Measurements from ENCODE around the gene MAN1B1.
"Not testable (repeated sequence)": the region's sequence is repeated elsewhere in the genome, so short reads cannot be mapped to it uniquely, and the experiment has no call there.

MAN1B1 gene

DNA sequence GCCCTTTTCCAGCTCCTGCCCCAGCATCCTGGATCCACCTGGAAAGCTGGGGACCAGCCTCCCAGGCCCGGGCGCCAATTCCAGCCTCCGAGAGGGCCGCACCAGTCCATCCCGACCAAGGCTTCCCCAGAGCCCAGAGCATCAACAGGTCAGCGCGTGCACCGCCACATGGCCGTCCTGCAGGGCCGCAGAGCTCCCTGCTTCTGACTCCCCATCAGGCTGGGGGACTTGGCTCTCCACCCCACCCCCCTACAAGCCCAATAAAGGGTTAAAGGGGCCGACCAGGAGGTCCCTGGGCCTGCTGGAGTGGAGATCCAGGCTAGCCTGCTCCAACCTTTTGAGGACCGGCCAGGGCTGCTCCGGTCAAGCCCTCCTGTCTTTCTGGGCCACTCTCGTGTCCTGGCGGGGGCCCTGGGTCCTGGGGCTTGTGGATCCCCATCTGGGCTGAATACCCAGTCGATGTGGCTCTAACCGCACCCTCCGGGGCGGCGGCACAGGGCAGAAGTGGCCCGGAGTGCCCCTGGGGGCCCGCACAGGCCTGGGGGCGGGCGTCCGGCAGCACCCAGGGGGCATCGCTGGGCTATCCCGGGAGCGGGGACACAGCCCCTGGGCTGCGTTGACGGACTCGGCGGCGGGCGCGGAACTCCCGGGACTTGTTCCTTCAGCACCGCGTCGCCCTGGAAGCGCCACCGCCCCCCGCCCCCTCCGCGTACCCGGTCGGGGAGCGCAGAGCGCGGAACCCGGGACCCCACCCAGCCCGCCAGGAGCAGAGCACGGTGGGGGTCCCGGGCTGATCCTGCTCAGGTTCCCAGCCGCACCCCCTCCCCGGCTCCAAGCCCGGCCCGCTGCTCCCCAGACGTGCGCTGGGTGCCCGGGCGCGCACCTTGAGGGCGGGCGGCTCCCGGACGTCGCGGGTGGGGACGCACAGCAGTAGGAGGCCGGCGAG lies 33.5 kb upstream of the MAN1B1 start:
- DNase-seq: no peak

DNA sequence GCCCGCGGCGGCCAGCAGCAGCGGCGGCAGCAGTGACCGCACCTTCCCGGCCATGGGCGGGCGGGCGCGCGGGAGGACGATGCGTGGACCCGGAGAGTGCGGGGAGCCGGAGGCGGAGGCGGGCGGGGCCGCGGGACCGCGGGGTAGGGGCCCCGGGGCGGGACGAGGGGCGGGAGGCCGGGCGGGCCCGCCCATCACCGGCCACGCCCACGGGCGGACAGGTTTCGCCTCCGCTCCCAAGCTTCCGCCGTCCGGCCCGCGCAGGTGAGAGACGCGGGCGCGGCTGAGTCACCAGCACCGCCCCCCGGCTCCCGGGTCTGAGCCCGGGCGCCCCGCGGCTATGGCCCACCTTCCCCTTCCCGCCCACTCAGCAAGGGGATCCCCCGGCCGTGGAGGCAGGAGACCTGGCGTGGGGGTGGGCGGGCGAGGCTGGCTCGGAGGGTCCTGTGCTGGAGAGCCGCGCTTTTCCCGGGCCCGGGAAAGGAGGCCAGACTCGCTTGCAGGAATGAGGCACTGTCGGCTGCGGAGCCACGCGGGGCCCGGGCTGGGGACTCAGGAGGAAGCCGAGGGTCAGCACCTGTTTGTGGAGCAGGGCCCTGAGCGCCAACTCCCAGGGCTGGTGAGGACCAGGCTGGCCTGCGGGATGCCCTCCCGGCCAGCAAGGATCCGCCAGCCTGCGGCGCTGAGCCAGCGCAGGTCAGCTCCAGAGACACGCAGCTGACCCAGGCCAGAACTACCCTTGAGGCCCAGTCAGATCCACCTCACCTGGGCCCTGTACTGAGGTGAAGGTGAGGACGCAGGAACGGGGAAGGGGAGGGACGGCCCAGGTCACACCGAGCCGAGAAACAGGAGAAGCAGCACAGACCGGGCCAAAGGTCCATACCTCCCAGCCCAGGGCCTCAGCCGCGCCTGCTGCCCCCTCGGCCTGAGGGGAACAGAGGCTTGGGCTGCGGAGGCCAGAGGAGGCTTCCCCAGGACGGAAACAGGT lies 32.5 kb upstream of the MAN1B1 start, which contains the start of gene ENTPD2:
TSS of gene ENTPD2 (minus strand) at position 118 of the 988 bp plus-strand sequence. CDS start at position 54, 64 bp downstream.
- no peak for DNase-seq

DNA sequence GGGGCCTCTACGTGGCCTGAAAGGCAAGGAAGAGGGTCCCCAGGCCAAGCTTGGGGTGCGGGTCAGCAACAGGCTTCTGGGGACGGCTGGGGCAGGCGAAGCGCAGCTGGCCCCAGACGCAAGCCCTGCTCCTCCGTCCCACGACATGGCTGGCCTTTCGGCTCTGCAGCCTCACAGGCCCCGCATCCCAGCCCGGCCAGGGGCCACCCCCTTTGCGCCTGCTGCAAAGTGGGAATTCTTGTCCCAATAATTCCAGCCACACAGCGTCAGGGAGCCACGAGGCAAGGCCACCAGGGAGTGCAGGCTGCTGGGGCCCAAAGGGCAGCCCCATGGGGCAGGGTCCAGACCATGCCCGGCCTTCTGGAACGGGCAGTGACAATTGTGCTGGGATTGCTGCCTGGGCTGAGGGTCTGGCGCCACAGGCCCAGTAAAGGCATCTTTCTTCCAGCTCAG lies 31.8 kb upstream of the MAN1B1 start:
- DNase-seq: no peak

DNA sequence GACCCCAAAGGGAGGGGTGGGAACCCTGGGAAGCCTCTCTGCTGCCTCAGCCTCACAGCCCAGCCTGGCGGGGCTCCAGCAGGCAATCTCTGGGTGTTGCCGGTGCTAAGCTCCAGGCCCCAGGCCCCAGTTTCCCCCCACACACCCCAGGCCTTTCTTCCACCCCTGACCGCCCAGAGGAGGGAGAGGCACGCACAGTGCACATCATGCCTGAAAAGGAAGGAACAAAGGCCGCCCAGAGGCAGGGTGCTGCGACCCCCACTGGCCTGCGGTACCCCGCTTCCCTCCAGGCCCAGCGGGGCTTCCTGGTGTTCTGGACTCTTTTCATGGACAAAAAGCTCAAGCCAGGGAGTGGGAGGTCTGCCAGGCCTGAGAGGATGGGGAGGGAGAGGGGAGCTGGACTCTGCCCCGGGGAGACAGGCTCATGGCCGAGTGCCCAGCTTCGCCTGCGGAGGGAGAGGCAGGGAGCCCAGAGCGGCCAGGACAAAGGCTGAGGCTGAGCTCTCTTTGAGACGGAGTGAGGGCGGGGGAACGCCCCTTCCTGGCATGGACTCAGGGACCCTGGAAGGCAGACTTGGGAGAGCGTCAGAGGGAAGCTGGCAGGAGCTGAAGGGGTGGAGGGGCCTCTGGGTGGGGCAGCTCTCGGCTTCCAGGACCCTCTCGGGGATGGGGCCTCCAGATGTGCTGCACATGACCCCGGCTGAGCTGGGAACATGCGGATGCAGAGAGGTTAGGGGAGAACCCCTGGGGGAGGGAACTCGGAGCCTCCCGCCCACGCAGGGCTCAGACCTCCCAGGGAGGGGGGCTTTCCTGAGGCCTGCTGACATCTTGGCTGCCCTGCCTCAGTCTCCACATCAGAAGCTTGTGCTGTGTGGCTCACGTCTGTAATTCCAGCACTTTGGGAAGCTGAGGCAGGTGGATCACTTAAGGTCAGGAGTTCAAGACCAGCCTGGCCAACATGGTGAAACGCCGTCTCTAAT lies 31.1 kb upstream of the MAN1B1 start:
- no peak for DNase-seq

DNA sequence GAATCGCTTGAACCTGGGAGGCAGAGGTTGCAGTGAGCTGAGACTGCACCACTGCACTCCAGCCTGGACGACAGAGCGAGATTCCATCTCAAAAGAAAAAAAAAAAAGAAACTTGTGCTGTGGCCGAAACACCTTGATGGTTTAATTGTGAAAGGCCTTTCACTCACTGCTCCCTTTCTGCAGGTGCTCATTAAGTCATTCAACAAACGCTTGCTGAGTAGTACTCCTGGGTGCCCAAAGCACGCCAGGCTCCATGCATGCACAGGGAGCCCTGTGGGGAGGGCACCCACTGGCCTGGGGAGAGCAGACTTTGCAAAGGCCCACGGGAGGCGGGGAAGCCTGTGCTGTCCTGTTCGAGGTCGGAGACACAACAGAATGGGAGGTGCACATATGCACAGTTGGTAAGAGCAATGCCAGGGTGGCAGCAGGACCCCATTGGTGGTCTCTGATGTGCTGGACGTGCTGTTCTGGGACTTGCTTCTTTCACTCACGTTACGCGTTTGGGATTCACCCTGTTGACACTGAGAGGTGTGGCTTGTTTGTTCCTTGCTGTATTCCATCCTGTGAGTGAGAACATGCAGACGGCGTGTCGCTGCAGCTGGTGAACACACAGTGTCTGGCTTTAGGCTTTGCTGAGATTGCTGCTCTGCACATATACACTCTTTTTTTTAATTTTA lies 29.9 kb upstream of the MAN1B1 start:
- DNase-seq: no peak

DNA sequence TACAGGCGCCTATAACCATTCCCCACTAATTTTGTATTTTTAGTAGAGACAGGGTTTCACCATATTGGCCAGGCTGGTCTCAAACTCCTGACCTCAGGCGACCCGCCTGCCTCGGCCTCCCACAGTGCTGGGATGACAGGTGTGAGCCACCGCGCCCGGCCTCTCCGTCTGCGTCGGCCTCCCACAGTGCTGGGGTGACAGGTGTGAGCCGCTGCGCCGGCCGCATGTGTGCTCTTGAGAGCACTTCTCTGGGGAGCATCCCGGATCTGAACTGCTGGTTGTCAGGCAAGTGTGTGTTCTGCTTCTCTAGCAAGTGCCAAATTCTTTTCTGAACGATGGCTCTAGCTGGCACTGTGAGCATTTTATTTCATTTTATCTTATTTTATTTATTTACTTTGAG lies 29.2 kb upstream of the MAN1B1 start:
- DNase-seq: no peak

DNA sequence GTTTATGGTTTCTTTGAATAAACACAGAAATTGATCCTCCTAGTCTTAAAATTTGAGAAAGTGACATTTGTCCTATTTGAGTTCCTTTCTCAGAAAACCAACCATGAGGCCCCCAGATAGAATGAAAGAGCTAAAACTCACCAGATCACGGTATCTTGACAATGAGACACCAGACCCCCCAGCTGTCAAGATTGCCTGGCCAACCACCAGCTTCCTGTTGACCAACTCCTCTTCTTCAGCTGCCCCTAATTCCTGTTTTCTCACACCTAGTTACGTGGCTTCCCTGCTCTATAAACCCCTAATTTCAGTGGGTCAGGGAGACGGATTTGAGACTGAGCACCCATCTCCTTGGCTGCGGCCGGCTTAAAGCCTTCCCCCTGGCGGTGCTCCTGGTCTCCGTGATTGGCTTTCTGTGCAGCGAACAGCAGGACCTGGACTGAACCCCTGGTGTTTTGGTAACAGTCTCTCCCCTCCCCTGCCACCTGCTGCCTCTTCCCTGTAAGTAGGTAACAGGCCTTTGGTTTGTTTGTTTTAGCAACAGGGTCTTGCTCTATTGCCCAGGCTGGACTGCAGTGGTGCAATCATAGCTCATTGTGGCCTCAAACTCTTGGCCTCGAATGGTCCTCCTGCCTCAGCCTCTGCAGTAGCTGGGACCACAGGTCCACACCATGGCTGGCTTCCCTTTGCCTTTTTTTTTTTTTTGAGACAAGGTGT lies 28.1 kb upstream of the MAN1B1 start:
- no peak for DNase-seq

DNA sequence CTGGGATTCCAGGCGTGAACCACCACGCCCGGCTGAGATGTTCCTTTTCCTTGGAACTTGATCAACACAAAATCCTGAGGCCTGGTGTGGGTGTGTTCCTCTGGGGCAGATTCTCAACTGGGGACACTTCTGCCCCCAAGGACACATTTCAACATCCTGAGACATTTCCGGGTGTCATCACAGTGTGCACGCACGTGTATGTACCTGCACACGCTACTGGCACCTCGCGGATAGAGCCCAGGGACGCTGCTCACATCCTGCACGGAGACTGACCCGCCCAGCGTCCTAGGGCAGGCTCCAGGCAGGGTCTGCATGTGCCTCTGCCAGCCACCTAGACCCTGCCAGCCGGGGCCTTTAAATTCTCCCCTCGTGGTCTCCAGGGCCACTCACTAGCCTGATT lies 24.4 kb upstream of the MAN1B1 start:
- no peak for DNase-seq

DNA sequence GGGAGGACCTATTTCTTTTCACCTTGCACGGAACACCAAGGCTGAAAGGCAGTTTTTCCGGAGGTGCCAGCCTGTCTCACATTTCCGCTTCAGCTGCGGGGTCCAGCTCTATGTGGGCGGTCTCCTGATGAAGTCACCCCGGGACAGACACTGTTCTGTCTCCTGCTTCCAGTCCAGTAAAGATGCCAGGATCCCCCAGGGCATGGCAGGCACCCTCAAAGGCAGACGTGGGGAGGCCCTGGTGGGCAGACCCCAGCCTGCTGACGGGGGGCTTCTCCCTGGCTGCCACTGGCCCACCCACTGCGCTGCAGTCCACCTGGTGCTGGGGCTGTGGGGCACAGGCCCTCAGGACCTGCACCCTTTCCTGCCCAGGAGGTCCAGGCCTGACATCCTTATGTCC lies 24.0 kb upstream of the MAN1B1 start:
- DNase-seq: not testable (repeated sequence)

DNA sequence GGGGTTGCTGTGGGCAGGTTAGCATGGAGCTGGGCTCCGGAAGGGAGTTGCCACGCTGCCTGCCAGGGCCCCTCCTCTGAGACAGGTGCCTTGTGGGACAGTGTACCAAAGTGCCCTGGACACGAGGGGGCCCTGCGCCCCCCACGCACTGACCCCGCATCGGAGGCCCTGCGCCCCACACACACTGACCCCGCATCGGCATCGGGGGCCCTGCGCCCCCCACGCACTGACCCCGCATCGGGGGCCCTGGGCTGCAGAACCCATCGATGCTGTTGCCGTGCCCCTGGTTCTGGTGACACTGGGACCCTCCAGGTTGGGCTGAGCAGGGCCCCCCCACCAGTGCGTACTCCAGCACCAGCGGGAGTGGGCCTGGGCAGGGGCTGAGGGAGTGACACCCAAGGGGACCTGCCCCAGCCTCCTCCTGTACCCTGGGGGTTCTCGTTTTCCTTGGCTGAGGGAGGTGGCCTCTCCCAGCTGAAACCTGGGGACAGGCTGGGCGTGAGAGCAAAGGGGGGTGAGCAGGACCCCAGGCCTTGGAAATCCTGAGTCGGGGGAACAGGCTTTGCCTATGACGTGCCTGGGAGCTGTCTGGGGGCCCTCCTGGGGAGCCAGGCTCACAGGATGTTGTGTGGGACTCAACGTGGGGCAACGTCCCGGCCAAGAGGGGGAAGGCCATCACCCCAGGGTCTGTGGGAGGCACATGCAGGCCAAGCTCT lies 23.3 kb upstream of the MAN1B1 start:
- no peak for DNase-seq

DNA sequence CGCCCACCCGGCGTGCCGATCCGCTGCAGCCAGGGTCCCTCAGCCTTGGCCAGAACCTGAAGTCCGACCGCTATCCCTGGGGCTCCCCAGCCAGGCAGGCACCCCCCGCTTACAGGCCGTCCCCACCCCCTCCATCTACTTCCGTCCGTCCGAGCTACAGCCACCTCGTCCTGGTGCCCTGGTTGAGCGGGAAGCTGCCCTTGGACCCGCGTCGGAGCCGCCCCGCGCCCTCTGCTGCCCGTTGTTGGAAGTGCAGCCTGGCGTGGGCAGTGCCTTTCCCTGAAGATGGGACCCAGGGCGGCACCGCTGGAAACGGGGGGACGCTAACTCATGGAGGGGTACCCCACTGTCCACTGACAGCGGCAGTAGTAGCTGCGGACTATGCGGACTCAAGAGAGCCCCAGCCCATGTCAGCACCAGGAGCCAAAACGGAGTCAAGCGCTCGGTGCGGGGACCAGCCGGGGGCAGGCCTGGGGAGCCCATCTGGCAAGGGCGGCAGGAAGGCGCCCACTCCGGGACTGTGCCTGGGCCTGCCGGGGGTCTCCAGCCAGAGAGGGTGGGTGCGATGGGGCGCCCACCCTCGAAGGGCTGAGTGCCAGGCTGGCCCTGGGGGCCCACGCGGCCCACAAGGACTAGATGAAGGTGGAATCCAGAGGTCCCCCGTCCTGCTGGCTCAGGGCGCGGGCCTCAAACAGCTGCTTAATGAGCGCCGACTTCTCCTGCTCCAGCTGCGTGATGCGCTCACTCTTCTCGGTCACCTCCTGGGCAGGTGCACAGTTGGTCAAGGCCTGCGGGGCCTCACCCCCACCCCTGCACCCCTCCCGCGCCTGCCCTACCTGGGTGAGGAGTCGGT lies 22.5 kb upstream of the MAN1B1 start:
- peak; percentile 81 for DNase-seq

DNA sequence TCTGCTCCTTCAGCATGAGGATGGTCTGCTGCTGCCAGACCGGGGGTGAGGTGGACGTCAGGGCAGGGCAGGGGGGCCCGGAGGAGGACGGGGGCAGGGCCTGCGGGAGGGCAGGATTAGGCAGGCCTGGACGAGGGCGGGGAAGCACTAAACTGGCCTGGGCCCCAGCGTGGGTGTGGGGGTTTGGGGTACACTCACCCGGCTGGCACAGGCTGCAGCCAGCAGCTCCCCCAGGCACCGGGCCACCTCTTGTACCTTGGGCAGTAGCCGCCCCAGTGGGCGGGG lies 22.0 kb upstream of the MAN1B1 start:
- DNase-seq: no peak

DNA sequence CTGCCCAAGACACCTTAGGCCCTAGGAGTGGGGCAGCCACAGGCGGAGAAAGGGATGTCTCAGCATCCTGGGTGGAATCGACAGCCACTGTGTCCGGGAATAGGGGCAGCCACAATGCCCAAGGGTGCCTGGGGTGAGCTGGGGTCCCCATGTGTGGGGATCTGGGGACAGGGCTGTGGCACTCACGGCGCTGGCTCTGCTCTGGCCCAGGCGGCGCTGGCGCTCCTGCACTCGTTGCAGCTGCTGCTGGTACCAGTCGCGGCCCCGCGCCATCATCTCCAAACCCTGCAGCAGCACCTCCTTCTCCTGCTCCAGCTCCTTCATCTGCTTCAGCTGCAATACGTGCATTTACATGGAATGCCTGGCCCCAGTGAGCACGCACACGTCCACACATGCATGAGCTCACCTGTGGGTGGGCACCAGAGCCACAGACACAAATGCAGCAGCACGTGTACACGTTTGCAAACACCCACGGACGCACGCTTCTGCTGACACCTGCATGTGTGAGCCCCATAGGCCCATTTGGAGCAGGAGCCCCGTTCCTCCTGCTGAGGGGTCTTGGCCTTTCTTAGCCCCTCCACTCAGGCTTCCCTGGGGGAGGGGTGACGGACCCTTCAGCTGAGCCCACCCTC lies 21.3 kb upstream of the MAN1B1 start:
- DNase-seq: no peak

DNA sequence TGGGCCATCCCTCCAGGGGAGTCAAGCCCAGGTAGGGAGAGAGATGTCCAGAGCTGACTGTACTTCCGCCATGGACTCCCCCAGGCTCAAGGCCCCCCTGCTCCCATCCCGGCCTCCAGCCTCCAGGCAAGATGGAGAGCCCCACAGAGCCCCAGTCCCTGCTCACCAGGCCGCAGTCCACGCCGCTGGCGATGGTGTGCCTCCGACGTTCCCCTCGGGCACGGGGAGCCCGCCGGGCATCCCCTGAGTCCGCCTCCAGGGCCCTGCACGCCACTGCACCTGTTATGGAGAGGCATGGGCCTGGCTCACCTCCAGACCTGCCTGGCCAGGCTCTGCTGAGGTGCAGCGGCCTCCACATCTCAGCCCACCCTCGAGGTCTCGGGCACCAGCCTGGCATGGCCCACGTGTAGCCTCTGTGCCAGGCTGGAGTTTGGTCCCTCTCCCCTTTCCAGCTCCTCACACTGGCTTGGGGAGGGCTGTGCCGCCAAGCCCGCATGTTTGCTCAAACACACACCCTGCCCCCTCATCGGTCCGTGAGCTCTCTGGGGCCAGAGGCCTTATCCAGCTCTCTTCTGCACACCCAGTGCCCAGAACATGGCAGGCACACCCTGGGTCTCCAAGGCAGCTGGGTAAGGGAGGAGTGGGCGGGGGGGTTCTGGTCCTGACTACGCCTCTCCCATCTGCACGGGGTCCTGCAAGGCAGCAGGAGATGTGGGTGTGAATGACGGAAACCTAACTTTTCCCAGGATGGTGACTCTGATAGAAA lies 20.5 kb upstream of the MAN1B1 start:
- DNase-seq: no peak

DNA sequence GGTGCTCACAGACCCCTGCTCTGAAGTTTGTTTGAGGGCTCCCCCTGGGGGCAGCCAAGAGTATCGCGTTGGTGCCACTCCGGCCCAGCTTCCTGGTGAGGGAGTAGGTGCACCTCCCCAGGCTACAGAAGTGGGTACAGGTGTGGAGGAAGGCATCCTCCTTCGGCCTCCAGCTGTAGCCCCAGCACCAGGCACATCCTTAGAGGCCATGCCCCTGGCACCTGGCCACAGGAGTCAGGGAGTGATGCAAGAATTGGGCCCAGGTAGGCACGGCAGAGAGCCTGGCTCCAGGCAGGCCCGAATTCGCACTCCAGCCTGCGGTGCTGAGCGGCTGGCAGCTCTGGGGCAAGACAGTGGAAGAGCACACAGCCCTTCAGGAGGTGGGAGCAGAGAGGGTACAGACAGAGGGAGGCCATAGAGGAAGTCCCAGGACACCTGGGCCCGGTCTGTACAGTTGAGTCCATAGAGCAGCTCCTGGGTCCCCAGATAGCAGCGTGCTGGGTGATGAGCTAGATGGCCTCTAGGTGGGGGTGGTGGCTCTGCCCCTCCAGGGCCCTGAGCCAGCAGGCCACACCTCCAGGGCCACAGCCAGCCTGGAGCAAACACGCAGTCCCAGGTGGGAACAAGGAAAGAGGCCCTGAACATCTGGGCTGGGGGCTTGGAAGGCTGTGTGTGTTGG lies 18.8 kb upstream of the MAN1B1 start:
- DNase-seq: peak; percentile 85

DNA sequence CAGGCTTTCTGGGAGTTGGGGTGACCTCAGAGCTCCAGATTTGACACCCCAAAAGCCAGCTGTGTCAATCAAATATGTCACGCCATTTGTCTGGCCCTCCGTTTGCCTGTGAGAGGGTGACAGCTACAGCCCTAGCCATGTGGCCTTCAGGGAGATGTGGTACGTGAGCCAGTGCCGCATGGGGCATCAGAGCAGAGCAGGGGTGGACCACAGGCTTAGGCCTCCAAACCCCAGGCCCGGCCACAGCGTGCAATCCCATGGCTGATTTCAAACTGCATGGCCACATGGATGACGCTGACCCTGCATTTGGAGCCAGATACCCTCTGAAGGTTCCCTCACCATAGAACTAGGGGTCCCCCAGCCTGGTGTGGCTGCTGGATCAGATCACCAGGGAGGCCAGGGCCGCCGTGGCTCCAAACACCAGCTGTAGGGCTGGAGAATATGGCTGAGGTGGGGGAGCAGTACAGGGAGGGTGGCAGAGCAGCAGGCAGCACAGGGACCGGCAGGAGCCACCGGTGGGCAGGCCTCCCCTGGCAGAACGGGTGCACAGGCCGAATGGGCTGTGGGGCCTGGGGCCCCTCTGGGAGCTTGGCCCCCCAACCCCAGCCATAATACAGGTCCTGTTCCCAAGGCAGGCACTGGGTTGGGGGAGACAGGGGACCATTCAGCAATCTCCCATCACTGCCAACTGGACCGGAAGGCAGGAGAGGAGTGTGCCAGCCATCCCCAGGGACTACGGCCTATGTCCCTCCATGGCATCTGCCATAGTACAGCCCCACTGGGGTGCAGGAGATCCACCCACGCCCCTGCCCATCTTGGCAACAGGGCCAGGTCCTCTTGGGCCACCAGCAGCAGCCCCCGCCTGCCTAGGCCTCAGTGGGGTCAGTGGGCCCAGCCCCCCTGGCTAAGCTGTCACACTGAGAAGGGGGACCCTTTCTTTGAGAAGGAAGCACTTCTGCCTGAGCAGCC lies 18.0 kb upstream of the MAN1B1 start:
- DNase-seq: peak; percentile 30

Data from activated CD4-positive, CD25-positive, alpha-beta regulatory T cell treated with anti-CD3 and anti-CD28 coated beads, Interleukin-2, amount 50 U/mL, for 72 hours (primary cell).